GM12875 (cell line): ENCODE data around the gene SHKBP1.
A peak's percentile ranks its signal among the peaks of the same experiment; 100 is the strongest.

Experiments used
- H3K4me3 ChIP-seq: one replicate; pipeline ENCODE4 v1.5.1; 2011; ENCODE audit warnings: low read depth, low read length, control low read depth
- TF ChIP-seq, protein P1 (sequence below): IDR thresholded peaks from 2 replicates; pipeline ENCODE4 v1.5.1; 2011; ENCODE audit warnings: low read depth, mild to moderate bottlenecking, control low read depth, inconsistent platforms, low read length, moderate library complexity, borderline replicate concordance; ENCODE audit not compliant: insufficient read depth

SHKBP1 gene, protein sequence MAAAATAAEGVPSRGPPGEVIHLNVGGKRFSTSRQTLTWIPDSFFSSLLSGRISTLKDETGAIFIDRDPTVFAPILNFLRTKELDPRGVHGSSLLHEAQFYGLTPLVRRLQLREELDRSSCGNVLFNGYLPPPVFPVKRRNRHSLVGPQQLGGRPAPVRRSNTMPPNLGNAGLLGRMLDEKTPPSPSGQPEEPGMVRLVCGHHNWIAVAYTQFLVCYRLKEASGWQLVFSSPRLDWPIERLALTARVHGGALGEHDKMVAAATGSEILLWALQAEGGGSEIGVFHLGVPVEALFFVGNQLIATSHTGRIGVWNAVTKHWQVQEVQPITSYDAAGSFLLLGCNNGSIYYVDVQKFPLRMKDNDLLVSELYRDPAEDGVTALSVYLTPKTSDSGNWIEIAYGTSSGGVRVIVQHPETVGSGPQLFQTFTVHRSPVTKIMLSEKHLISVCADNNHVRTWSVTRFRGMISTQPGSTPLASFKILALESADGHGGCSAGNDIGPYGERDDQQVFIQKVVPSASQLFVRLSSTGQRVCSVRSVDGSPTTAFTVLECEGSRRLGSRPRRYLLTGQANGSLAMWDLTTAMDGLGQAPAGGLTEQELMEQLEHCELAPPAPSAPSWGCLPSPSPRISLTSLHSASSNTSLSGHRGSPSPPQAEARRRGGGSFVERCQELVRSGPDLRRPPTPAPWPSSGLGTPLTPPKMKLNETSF

DNA sequence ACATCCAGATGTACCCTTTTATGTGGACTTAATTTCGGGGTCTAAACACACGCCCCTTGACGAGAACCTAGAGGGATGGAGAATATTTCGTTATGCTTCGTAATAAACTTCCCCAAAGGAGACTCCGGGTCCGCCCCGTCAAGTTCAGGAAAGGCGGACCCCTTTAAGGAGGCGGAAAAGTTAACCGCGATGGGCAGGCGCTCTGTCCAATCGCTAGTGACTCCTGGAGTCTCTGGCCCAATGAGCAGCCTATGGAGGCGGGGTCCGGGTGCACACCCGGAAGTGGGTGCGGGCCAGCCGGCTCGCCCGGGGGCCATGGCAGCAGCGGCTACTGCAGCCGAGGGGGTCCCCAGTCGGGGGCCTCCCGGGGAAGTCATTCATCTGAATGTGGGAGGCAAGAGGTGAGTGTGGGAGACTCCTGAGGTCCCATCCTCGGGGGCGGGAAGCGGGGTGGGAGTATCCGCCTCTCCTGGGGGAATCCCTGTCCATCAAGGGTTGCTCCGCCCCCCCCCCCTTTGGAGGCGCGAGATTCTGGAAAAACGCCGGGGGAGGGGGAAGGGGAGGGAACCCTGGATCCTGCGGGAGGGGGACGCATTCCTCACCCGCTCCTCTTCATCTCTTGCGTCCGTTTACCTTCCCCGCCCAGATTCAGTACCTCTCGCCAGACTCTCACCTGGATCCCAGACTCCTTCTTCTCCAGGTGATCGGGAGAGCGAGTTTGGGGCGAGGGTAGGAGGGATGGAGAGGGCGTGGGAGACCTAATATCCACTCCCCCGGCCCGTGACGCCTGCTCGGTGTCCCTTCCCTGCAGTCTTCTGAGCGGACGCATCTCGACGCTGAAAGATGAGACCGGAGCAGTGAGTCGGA is at the start of gene SHKBP1:
Gene SHKBP1, plus strand, starts transcription at position 289 of the 867 bp plus-strand sequence. Its CDS starts 27 bp downstream, at position 316.
- peak within 1 kb of the TSS; percentile 85 for H3K4me3 ChIP-seq
- TF ChIP-seq, protein P1, sequence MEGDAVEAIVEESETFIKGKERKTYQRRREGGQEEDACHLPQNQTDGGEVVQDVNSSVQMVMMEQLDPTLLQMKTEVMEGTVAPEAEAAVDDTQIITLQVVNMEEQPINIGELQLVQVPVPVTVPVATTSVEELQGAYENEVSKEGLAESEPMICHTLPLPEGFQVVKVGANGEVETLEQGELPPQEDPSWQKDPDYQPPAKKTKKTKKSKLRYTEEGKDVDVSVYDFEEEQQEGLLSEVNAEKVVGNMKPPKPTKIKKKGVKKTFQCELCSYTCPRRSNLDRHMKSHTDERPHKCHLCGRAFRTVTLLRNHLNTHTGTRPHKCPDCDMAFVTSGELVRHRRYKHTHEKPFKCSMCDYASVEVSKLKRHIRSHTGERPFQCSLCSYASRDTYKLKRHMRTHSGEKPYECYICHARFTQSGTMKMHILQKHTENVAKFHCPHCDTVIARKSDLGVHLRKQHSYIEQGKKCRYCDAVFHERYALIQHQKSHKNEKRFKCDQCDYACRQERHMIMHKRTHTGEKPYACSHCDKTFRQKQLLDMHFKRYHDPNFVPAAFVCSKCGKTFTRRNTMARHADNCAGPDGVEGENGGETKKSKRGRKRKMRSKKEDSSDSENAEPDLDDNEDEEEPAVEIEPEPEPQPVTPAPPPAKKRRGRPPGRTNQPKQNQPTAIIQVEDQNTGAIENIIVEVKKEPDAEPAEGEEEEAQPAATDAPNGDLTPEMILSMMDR, result no peak

DNA sequence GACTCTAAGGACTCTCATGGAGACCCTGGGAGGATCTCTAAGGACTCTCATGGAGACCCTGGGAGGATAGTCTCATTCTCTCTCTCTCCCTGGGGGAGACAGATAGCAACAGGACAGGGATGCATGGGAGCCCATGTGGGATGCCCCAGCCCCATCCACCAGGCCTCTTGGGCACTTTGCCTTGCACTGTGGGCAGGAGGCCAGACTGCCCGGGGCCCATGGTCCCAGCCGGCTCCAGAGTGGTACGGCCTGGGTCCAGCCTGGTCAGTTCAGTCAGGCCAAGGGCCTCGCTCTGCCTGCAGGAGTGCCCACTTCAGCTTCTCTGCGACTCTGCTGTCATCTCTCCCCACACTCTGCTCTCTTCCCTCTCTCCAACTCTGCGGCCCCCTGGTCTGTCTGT is 48.6 kb upstream of the SHKBP1 start:
- TF ChIP-seq, protein P1, result no peak
- no peak overlapping the region for H3K4me3 ChIP-seq

DNA sequence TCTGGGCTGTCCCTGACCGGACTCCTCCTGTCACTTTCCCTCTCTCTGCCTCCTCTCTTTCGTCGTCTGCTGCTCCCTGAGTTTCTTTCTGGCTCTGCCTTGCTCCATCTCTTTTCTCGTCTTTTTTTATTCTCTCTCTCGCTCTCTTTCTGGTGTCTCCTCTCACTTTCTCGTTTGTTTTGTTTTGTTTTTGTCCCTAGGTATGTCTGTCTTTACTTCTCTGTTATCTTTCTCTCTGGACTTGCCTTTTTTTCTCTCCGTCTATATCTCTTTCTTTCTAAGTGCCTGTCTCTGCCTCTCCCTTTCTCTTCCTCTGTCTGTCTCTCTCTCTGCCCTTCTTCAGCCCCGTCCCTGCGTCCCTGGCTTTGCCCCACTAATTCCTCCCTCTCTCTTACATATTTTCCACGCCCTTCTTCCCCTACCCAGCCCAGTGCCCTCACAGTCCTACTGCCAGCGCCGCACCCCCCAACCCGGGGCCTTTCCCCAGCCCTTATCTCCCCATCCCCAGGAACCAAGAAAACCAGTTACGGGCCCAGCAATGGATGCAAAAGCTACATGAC is 48.1 kb upstream of the SHKBP1 start:
- TF ChIP-seq, protein P1, result no peak
- H3K4me3 ChIP-seq, result no peak overlapping the region

DNA sequence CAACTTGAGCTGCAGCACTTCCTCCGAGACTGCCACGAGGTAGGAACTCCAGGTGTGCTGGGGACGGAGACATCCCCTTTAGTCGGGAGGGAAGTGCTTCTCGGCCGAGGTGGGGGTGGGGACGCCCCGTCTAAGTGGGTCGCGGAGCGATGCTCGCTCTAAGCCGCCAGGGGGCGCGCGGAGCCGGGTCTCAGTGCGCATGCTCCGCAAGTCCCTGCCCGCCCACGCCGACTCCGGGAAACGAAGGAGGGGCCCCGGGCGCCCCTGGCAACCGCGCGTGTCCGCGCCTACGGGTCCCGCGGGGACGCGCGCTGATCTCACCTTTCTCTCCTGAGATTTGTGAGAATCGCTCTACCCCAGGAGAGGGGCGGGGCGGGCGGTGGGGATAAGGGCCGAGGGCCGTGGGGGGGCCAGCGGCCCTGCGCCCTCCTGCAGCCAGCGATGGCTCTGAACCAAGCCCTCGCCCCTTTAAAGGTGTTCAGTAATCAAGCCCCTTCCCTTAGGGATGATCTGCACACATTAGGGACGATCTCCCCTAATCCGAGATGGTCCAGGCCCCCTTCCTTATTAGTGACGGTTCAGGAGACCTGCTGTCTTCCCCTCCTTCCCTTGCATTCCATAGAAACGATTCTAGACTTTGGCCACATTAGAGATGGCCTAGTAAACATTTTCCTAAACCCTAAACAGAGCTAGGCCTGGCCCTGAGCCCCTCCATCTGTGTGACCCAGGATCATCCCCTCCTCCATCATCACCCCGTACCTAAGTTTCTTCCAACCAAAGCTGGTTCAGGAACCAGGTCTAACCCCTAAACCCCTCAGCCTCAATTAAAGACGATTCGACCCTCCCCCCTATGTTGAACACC is 47.3 kb upstream of the SHKBP1 start:
- peak overlapping the region; percentile 25 for H3K4me3 ChIP-seq
- TF ChIP-seq, protein P1, result peak; percentile 98

DNA sequence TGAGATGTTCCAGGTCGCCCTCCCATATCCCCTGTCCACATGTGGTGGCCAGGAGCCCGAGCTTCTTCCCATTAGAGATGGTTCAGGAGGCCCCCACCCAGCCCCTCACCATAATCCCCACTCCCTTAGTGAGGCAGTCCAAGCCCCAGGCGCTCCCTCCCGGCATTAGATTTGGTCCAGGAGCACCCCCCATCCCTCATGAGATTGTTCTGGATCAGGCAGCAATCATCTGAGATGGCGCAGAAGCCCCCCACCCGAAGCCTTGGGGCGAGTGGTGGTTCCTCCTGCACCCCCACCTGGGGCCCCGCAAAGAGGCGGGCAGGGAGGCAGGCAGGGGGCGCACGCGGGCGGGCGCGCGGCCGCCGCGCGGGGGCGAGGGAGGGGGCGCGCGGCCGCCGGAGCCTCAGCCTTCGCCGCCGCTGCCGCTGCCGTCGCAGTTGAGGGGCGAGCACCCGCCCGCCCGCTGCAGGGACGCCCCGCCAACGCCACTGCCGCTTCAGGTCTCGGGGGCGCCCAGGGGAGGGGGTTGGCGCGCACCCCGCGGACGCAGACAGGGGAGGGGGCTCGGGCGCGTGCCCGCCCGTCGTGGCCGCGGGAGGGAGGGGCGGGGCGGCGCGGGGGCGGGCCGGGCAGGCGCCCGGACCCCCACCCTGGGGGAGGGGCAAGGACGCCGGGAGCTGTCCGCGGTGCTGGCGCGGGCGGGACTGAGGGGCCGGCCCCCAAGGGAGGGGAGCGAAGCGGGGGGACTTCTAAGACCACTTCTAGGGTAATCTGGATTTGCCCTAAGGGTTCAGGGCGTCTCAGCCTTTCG is 46.4 kb upstream of the SHKBP1 start:
- no peak overlapping the region for H3K4me3 ChIP-seq
- TF ChIP-seq, protein P1, result no peak

DNA sequence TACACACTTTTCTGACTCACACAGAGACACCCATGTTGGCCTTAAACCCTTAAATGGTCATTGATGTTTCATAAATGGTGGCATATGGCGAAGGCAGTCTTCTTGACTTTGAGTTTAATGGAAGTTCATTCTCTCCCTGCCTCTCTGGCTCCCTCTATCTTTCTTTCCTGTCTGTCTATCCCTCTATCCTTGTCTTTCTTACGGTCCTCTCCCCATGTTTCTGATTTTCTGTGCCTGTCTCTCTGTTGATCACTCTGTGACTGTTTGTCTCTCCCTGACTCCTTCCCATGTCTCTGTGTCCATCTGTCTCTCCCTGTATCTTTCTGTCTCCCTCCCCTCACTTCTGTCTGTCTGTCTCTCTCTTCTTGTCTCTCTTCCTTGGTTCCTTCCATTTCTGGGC is 43.2 kb upstream of the SHKBP1 start:
- TF ChIP-seq, protein P1, result no peak
- H3K4me3 ChIP-seq, result no peak overlapping the region
